IMR-90 (cell line): ENCODE results near the gene TNNC2. TPM values are rescaled to one million over a fixed set of nuclear protein-coding genes. Genes with fewer than 3 reads are reported as not detected.

Experiments
- microRNA-seq, 2 experiments: library from miRNA; stranded (forward) in 1 of 2; unstranded in 1 of 2; fragments of 10-50 nt in 1 of 2; fragments of <30 nt in 1 of 2; gene quantifications in 1 of 2; microRNA quantifications in 1 of 2; one replicate each; pipeline versions ENCODE3 to v1.1.0; 2013 to 2020; ENCODE audit not compliant: insufficient read depth in 1 of 2, insufficient read length in 1 of 2, unreplicated experiment in 1 of 2
- polyA plus RNA-seq, 3 experiments: library from polyadenylated mRNA; depleted of rRNA; stranded (reverse); fragments of >200 nt; gene quantifications; 2 replicates each; pipeline ENCODE4 v1.2.3, GENCODE V29; 2012; ENCODE audit warnings: low replicate concordance in 1 of 3
- small RNA-seq, 5 experiments: library from RNA; depleted of rRNA; stranded (forward); fragments of <200 nt; gene quantifications; one replicate each; pipeline ENCODE3, GENCODE V24; 2012
- total RNA-seq: library from RNA; depleted of rRNA; stranded (reverse); fragments of >200 nt; gene quantifications from 2 replicates; pipeline ENCODE4 v1.2.3, GENCODE V29; 2012; rRNA removed

The TNNC2 gene
- total and polyA plus RNA-seq, 2 of the 4 experiments (the other 2 are of a cell fraction) = 0.46 TPM; not detected in 1

Small RNAs within 50 kb of the gene (microRNA-seq; reads per million reads assigned to microRNA genes)
- not detected for gene RNU6ATAC38P (ENCODE audit: insufficient read depth, insufficient read length)

Small RNAs within 50 kb of the gene (small RNA-seq; reads per million reads assigned to genes)
- gene RNU6ATAC38P = 0.04 to 3.6 (median 0.15) reads per million in 5 experiments

Other genes with a start within 250 kb of the TNNC2 start
- not detected in 2 replicates for gene WFDC8, start 248.0 kb downstream of the TNNC2 start, total RNA-seq
- gene WFDC8, start 248.0 kb downstream of the TNNC2 start, polyA plus RNA-seq (2012; rRNA removed) = not detected in 2 replicates
- not detected in 2 replicates for gene WFDC10A, start 197.6 kb downstream of the TNNC2 start, total RNA-seq
- not detected in 2 replicates for gene WFDC10A, start 197.6 kb downstream of the TNNC2 start, polyA plus RNA-seq (2012; rRNA removed)
- gene WFDC9, start 196.0 kb downstream of the TNNC2 start, total RNA-seq = not detected in 2 replicates
- gene WFDC9, start 196.0 kb downstream of the TNNC2 start, polyA plus RNA-seq (2012; rRNA removed) = not detected in 2 replicates
- gene WFDC11, start 157.1 kb downstream of the TNNC2 start, total RNA-seq = not detected in 2 replicates
- gene WFDC11, start 157.1 kb downstream of the TNNC2 start, polyA plus RNA-seq (2012; rRNA removed) = not detected in 2 replicates
- gene WFDC13, start 125.3 kb downstream of the TNNC2 start, total RNA-seq = not detected in 2 replicates
- gene WFDC13, start 125.3 kb downstream of the TNNC2 start, polyA plus RNA-seq (2012; rRNA removed) = not detected in 2 replicates
- gene WFDC10B, start 122.3 kb downstream of the TNNC2 start, total RNA-seq = not detected in 2 replicates
- gene WFDC10B, start 122.3 kb downstream of the TNNC2 start, polyA plus RNA-seq (2012; rRNA removed) = not detected in 2 replicates
- not detected in 2 replicates for gene SPINT4, start 105.0 kb downstream of the TNNC2 start, total RNA-seq
- gene SPINT4, start 105.0 kb downstream of the TNNC2 start, polyA plus RNA-seq (2012; rRNA removed) = not detected in 2 replicates
- 0.18 TPM in 1 of 2 replicates, not detected in the other for gene WFDC3, start 35.4 kb downstream of the TNNC2 start, total RNA-seq
- 0.87 and 1.4 TPM in 2 replicates for gene WFDC3, start 35.4 kb downstream of the TNNC2 start, polyA plus RNA-seq (2012; rRNA removed)
- 17.8 and 19.4 TPM in 2 replicates for gene DNTTIP1, start 35.4 kb downstream of the TNNC2 start, total RNA-seq
- 51.0 and 53.7 TPM in 2 replicates for gene DNTTIP1, start 35.4 kb downstream of the TNNC2 start, polyA plus RNA-seq (2012; rRNA removed)
- gene UBE2C, start 14.7 kb downstream of the TNNC2 start, total RNA-seq = 43.4 and 43.6 TPM in 2 replicates
- 120 and 124 TPM in 2 replicates for gene UBE2C, start 14.7 kb downstream of the TNNC2 start, polyA plus RNA-seq (2012; rRNA removed)
- 10.0 and 11.1 TPM in 2 replicates for gene SNX21, start 6.5 kb upstream of the TNNC2 start, total RNA-seq
- 17.9 and 19.2 TPM in 2 replicates for gene SNX21, start 6.5 kb upstream of the TNNC2 start, polyA plus RNA-seq (2012; rRNA removed)
- 27.8 and 29.8 TPM in 2 replicates for gene ACOT8, start 30.1 kb upstream of the TNNC2 start, total RNA-seq
- gene ACOT8, start 30.1 kb upstream of the TNNC2 start, polyA plus RNA-seq (2012; rRNA removed) = 47.5 and 54.3 TPM in 2 replicates
- gene ZSWIM3, start 30.3 kb upstream of the TNNC2 start, total RNA-seq = 8.1 and 8.6 TPM in 2 replicates
- gene ZSWIM3, start 30.3 kb upstream of the TNNC2 start, polyA plus RNA-seq (2012; rRNA removed) = 2.8 and 3.3 TPM in 2 replicates
- 7.8 and 10.0 TPM in 2 replicates for gene ZSWIM1, start 53.9 kb upstream of the TNNC2 start, total RNA-seq
- gene ZSWIM1, start 53.9 kb upstream of the TNNC2 start, polyA plus RNA-seq (2012; rRNA removed) = 4.2 and 4.6 TPM in 2 replicates
- 0.18 TPM in 1 of 2 replicates, not detected in the other for gene SPATA25, start 60.3 kb upstream of the TNNC2 start, total RNA-seq
- gene SPATA25, start 60.3 kb upstream of the TNNC2 start, polyA plus RNA-seq (2012; rRNA removed) = 0.36 and 1.0 TPM in 2 replicates
- 0.56 and 1.1 TPM in 2 replicates for gene NEURL2, start 63.9 kb upstream of the TNNC2 start, total RNA-seq
- 2.0 and 2.5 TPM in 2 replicates for gene NEURL2, start 63.9 kb upstream of the TNNC2 start, polyA plus RNA-seq (2012; rRNA removed)
- gene CTSA, start 64.0 kb upstream of the TNNC2 start, total RNA-seq = 19.0 and 30.3 TPM in 2 replicates
- 290 and 312 TPM in 2 replicates for gene CTSA, start 64.0 kb upstream of the TNNC2 start, polyA plus RNA-seq (2012; rRNA removed)
- 5.0 and 5.4 TPM in 2 replicates for gene PLTP, start 84.8 kb upstream of the TNNC2 start, total RNA-seq
- gene PLTP, start 84.8 kb upstream of the TNNC2 start, polyA plus RNA-seq (2012; rRNA removed) = 53.5 and 55.8 TPM in 2 replicates
- 5.4 and 6.1 TPM in 2 replicates for gene PCIF1, start 107.4 kb upstream of the TNNC2 start, total RNA-seq
- gene PCIF1, start 107.4 kb upstream of the TNNC2 start, polyA plus RNA-seq (2012; rRNA removed) = 17.8 and 18.3 TPM in 2 replicates
- 11.8 and 12.5 TPM in 2 replicates for gene ZNF335, start 144.9 kb upstream of the TNNC2 start, total RNA-seq
- gene ZNF335, start 144.9 kb upstream of the TNNC2 start, polyA plus RNA-seq (2012; rRNA removed) = 17.8 and 20.2 TPM in 2 replicates
- gene MMP9, start 181.6 kb upstream of the TNNC2 start, total RNA-seq = under 0.01 TPM in 2 replicates
- gene MMP9, start 181.6 kb upstream of the TNNC2 start, polyA plus RNA-seq (2012; rRNA removed) = 0.16 and 0.17 TPM in 2 replicates
- not detected in 2 replicates for gene SLC12A5, start 201.9 kb upstream of the TNNC2 start, total RNA-seq
- gene SLC12A5, start 201.9 kb upstream of the TNNC2 start, polyA plus RNA-seq (2012; rRNA removed) = 2.2 and 3.4 TPM in 2 replicates